Naive B cell (primary cell): Measurements from ENCODE around the gene ANK2. TPM values are rescaled to one million over a fixed set of nuclear protein-coding genes. Genes with fewer than 3 reads are reported as not detected.

Experiments
- ATAC-seq, 2 donors: fragments of 150-1000 bp; cut with Tn5 transposase; 2 replicates each; pipeline ENCODE4 v1.10.0; 2021; ENCODE audit warnings: low read depth in 2 of 2, mild to moderate bottlenecking in 2 of 2, moderate library complexity in 2 of 2
- DNase-seq: peaks from one replicate; pipeline ENCODE4 v3.0.0; 2022
- H3K27ac Mint-ChIP-seq, 6 donors: one replicate each; pipeline ENCODE4 v1.8.0; 2020 to 2022; ENCODE audit warnings: mild to moderate bottlenecking in 6 of 6, mixed read lengths in 6 of 6, moderate library complexity in 5 of 6, inconsistent platforms in 2 of 6
- H3K27me3 Mint-ChIP-seq, 3 donors: one replicate each; pipeline ENCODE4 v1.8.0; 2021 to 2022; ENCODE audit warnings: mixed read lengths in 3 of 3, mild to moderate bottlenecking in 1 of 3
- H3K36me3 Mint-ChIP-seq, 2 donors: one replicate each; pipeline ENCODE4 v1.8.0; 2020 to 2022; ENCODE audit warnings: mixed read lengths in 2 of 2, inconsistent platforms in 1 of 2, mild to moderate bottlenecking in 1 of 2
- H3K4me1 Mint-ChIP-seq, 3 donors: one replicate each; pipeline ENCODE4 v1.8.0; 2020 to 2022; ENCODE audit warnings: mixed read lengths in 3 of 3, inconsistent platforms in 1 of 3, mild to moderate bottlenecking in 1 of 3, moderate library complexity in 1 of 3
- H3K4me3 Mint-ChIP-seq, 8 donors: one replicate each; pipeline ENCODE4 v1.8.0; 2020 to 2022; ENCODE audit warnings: mild to moderate bottlenecking in 8 of 8, mixed read lengths in 8 of 8, moderate library complexity in 8 of 8, inconsistent platforms in 2 of 8
- H3K9me3 Mint-ChIP-seq, 7 donors: one replicate each; pipeline ENCODE4 v1.8.0; 2020 to 2022; ENCODE audit warnings: mixed read lengths in 7 of 7, mild to moderate bottlenecking in 5 of 7, inconsistent platforms in 2 of 7, moderate library complexity in 1 of 7
- polyA plus RNA-seq, 6 donors: library from polyadenylated mRNA; unstranded; fragments of 300-500 nt; fragmentation: Illumina TruSeq; gene quantifications; one replicate each; pipeline ENCODE4 v1.2.3, GENCODE V29; 2021; ENCODE audit warnings: low read depth in 6 of 6

The ANK2 gene
- under 1 TPM in 3 of 6 donors, not detected in 3; 0.24 to 0.36 (median 0.28) TPM for polyA plus RNA-seq

GRCh38 chr4:113049421-113050370 is at the start of gene ANK2:
TSS of gene ANK2 (plus strand) at chr4:113049653. CDS start at chr4:113049729, 76 bp downstream.
- Mint-ChIP-seq H3K9me3 (peaks cover 0 to 3% (median 0%) of the 10 kb centered on the region in 7 donors), H3K4me1 (no peaks in the 10 kb centered on the region), H3K36me3 (no peaks in the 10 kb centered on the region), H3K4me3 (no peak within 1 kb of the TSS), H3K27ac (no peak within 1 kb of the TSS), H3K27me3 (peaks cover 0 to 3% (median 0%) of the 10 kb centered on the region in 3 donors)
- DNase-seq (no peak), ATAC-seq (no peak)

GRCh38 chr4:113003841-113004240 is 45.6 kb upstream of the ANK2 start:
- DNase-seq (no peak), ATAC-seq (no peak)
- Mint-ChIP-seq H3K4me1 (no peaks in the 10 kb centered on the region), H3K4me3 (no peak overlapping the region), H3K27ac (no peak overlapping the region), H3K27me3 (peaks cover 0 to 5% (median 0%) of the 10 kb centered on the region in 3 donors), H3K9me3 (peaks cover 0 to 5% (median 4%) of the 10 kb centered on the region in 7 donors), H3K36me3 (no peaks in the 10 kb centered on the region)

- Mint-ChIP-seq H3K9me3 (peaks cover 0 to 5% (median 3%) of the 10 kb centered on the region in 7 donors), H3K4me3 (no peak overlapping the region)
- no peak for ATAC-seq
These were observed 44.8 kb upstream of the ANK2 start for GRCh38 chr4:113004655-113005054.

GRCh38 chr4:113006632-113007031 is 42.8 kb upstream of the ANK2 start:
- DNase-seq (no peak), ATAC-seq (no peak)
- Mint-ChIP-seq H3K27ac (no peak overlapping the region), H3K27me3 (no peaks in the 10 kb centered on the region), H3K4me3 (no peak overlapping the region), H3K4me1 (no peaks in the 10 kb centered on the region), H3K36me3 (no peaks in the 10 kb centered on the region), H3K9me3 (peaks cover 0 to 5% (median 3%) of the 10 kb centered on the region in 7 donors)

More at GRCh38 chr4:113004655-113005054, 44.8 kb upstream of the ANK2 start:
- H3K36me3 Mint-ChIP-seq, result no peaks in the 10 kb centered on the region
- no peak for DNase-seq
- H3K27ac Mint-ChIP-seq, result no peak overlapping the region
- H3K27me3 Mint-ChIP-seq, result peaks cover 0 to 3% (median 0%) of the 10 kb centered on the region in 3 donors
- H3K4me1 Mint-ChIP-seq, result no peaks in the 10 kb centered on the region

GRCh38 chr4:113007151-113007550 is 42.3 kb upstream of the ANK2 start:
- Mint-ChIP-seq H3K4me1 (no peaks in the 10 kb centered on the region), H3K9me3 (peaks cover 0 to 5% (median 3%) of the 10 kb centered on the region in 7 donors), H3K27ac (no peak overlapping the region), H3K27me3 (no peaks in the 10 kb centered on the region), H3K4me3 (no peak overlapping the region), H3K36me3 (no peaks in the 10 kb centered on the region)
- DNase-seq (no peak), ATAC-seq (no peak)

GRCh38 chr4:113008135-113008534 is 41.3 kb upstream of the ANK2 start:
- Mint-ChIP-seq H3K4me1 (no peaks in the 10 kb centered on the region), H3K36me3 (no peaks in the 10 kb centered on the region), H3K4me3 (no peak overlapping the region), H3K9me3 (peaks cover 0 to 1% (median 0%) of the 10 kb centered on the region in 7 donors), H3K27ac (no peak overlapping the region), H3K27me3 (no peaks in the 10 kb centered on the region)
- ATAC-seq (no peak), DNase-seq (no peak)

GRCh38 chr4:113008716-113009115 is 40.7 kb upstream of the ANK2 start:
- ATAC-seq (no peak), DNase-seq (no peak)
- Mint-ChIP-seq H3K9me3 (peaks cover 0 to 1% (median 0%) of the 10 kb centered on the region in 7 donors), H3K27me3 (no peaks in the 10 kb centered on the region), H3K27ac (no peak overlapping the region), H3K4me3 (no peak overlapping the region), H3K4me1 (no peaks in the 10 kb centered on the region), H3K36me3 (no peaks in the 10 kb centered on the region)

GRCh38 chr4:113009461-113009860 is 40.0 kb upstream of the ANK2 start:
- H3K27me3 Mint-ChIP-seq, result no peaks in the 10 kb centered on the region
- no peak for DNase-seq
- no peak overlapping the region for H3K4me3 Mint-ChIP-seq
- no peak for ATAC-seq
- no peaks in the 10 kb centered on the region for H3K4me1 Mint-ChIP-seq
- H3K27ac Mint-ChIP-seq, result no peak overlapping the region
- H3K9me3 Mint-ChIP-seq, result peaks cover 0 to 1% (median 0%) of the 10 kb centered on the region in 7 donors
- no peaks in the 10 kb centered on the region for H3K36me3 Mint-ChIP-seq

GRCh38 chr4:113012122-113012725 is 37.2 kb upstream of the ANK2 start:
- H3K4me1 Mint-ChIP-seq, result no peaks in the 10 kb centered on the region
- DNase-seq (no peak), ATAC-seq (no peak)
- no peaks in the 10 kb centered on the region for H3K27me3 Mint-ChIP-seq
- H3K9me3 Mint-ChIP-seq, result peaks cover 0 to 3% (median 0%) of the 10 kb centered on the region in 7 donors
- no peaks in the 10 kb centered on the region for H3K36me3 Mint-ChIP-seq
- H3K27ac Mint-ChIP-seq, result no peak overlapping the region
- no peak overlapping the region for H3K4me3 Mint-ChIP-seq

GRCh38 chr4:113012786-113013185 is 36.7 kb upstream of the ANK2 start:
- H3K27me3 Mint-ChIP-seq, result no peaks in the 10 kb centered on the region
- ATAC-seq (no peak), DNase-seq (no peak)

GRCh38 chr4:113013751-113014150 is 35.7 kb upstream of the ANK2 start:
- Mint-ChIP-seq H3K9me3 (peaks cover 0 to 3% (median 0%) of the 10 kb centered on the region in 7 donors), H3K36me3 (no peaks in the 10 kb centered on the region), H3K4me1 (no peaks in the 10 kb centered on the region), H3K27ac (no peak overlapping the region), H3K27me3 (no peaks in the 10 kb centered on the region), H3K4me3 (no peak overlapping the region)
- ATAC-seq, result no peak
- no peak for DNase-seq

More at GRCh38 chr4:113012786-113013185, 36.7 kb upstream of the ANK2 start:
- Mint-ChIP-seq H3K9me3 (peaks cover 0 to 3% (median 0%) of the 10 kb centered on the region in 7 donors), H3K4me1 (no peaks in the 10 kb centered on the region), H3K4me3 (no peak overlapping the region), H3K36me3 (no peaks in the 10 kb centered on the region), H3K27ac (no peak overlapping the region)

GRCh38 chr4:113016377-113016776 is 33.1 kb upstream of the ANK2 start:
- no peak for DNase-seq
- Mint-ChIP-seq H3K36me3 (no peaks in the 10 kb centered on the region), H3K27me3 (no peaks in the 10 kb centered on the region)

GRCh38 chr4:113020966-113021365 is 28.5 kb upstream of the ANK2 start:
- H3K4me3 Mint-ChIP-seq, result no peak overlapping the region
- no peaks in the 10 kb centered on the region for H3K9me3 Mint-ChIP-seq
- DNase-seq (no peak), ATAC-seq (no peak)
- no peaks in the 10 kb centered on the region for H3K27me3 Mint-ChIP-seq
- H3K27ac Mint-ChIP-seq, result no peak overlapping the region
- no peaks in the 10 kb centered on the region for H3K36me3 Mint-ChIP-seq
- no peaks in the 10 kb centered on the region for H3K4me1 Mint-ChIP-seq

More at GRCh38 chr4:113016377-113016776, 33.1 kb upstream of the ANK2 start:
- Mint-ChIP-seq H3K27ac (no peak overlapping the region), H3K4me1 (no peaks in the 10 kb centered on the region), H3K4me3 (no peak overlapping the region), H3K9me3 (peaks cover 0 to 3% (median 0%) of the 10 kb centered on the region in 7 donors)
- ATAC-seq, result no peak

- no peak overlapping the region for H3K4me3 Mint-ChIP-seq
- ATAC-seq, result no peak
These were observed 25.1 kb upstream of the ANK2 start for GRCh38 chr4:113024388-113024787.

More at GRCh38 chr4:113024388-113024787, 25.1 kb upstream of the ANK2 start:
- Mint-ChIP-seq H3K36me3 (no peaks in the 10 kb centered on the region), H3K9me3 (peaks cover 0 to 3% (median 0%) of the 10 kb centered on the region in 7 donors), H3K4me1 (no peaks in the 10 kb centered on the region), H3K27ac (no peak overlapping the region), H3K27me3 (no peaks in the 10 kb centered on the region)
- DNase-seq, result no peak
